NB4 (cell line): Measurements from ENCODE around the gene TMEM86B.

Experiments
- POLR2A ChIP-seq: IDR thresholded peaks from 2 replicates; pipeline ENCODE4 v1.6.1; 2011; ENCODE audit warnings: mild to moderate bottlenecking; ENCODE audit not compliant: insufficient read length; ENCODE audit errors: extremely low read depth
- TF ChIP-seq, protein P1 (sequence below): IDR thresholded peaks from one replicate; pipeline ENCODE4 v1.5.1; 2012; ENCODE audit warnings: low read depth, low read length
- TF ChIP-seq, protein P2 (sequence below): IDR thresholded peaks from 2 replicates; pipeline ENCODE4 v1.6.1; 2011; ENCODE audit warnings: low read depth, low read length

DNA sequence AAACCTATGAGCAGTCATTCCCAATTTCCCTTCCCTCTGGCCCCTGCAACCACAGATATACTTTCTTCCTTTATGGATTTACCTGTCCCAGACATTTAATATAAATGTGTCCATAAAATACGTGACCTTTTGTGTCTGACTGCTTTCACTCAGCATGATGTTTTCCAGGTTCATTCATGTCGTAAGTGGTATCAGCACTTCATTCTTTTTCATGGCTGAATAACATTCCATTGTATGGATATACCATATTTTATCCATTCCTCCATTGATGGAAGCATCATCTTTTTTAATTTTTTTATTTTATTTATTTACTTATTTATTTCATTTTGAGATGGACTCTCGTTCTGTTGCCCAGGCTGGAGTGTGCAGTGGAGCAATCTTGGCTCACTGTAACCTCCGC, 38.3 kb upstream of the TMEM86B start:
- TF ChIP-seq POLR2A, result no peak
- TF ChIP-seq, protein P1, sequence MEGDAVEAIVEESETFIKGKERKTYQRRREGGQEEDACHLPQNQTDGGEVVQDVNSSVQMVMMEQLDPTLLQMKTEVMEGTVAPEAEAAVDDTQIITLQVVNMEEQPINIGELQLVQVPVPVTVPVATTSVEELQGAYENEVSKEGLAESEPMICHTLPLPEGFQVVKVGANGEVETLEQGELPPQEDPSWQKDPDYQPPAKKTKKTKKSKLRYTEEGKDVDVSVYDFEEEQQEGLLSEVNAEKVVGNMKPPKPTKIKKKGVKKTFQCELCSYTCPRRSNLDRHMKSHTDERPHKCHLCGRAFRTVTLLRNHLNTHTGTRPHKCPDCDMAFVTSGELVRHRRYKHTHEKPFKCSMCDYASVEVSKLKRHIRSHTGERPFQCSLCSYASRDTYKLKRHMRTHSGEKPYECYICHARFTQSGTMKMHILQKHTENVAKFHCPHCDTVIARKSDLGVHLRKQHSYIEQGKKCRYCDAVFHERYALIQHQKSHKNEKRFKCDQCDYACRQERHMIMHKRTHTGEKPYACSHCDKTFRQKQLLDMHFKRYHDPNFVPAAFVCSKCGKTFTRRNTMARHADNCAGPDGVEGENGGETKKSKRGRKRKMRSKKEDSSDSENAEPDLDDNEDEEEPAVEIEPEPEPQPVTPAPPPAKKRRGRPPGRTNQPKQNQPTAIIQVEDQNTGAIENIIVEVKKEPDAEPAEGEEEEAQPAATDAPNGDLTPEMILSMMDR, result no peak
- TF ChIP-seq, protein P2, sequence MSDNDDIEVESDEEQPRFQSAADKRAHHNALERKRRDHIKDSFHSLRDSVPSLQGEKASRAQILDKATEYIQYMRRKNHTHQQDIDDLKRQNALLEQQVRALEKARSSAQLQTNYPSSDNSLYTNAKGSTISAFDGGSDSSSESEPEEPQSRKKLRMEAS, result no peak
